ENCODE measurements around the gene MAP3K20.
"Not testable (repeated sequence)": the region's sequence is repeated elsewhere in the genome, so short reads cannot be mapped to it uniquely, and the experiment has no call there.

Gene MAP3K20

DNA sequence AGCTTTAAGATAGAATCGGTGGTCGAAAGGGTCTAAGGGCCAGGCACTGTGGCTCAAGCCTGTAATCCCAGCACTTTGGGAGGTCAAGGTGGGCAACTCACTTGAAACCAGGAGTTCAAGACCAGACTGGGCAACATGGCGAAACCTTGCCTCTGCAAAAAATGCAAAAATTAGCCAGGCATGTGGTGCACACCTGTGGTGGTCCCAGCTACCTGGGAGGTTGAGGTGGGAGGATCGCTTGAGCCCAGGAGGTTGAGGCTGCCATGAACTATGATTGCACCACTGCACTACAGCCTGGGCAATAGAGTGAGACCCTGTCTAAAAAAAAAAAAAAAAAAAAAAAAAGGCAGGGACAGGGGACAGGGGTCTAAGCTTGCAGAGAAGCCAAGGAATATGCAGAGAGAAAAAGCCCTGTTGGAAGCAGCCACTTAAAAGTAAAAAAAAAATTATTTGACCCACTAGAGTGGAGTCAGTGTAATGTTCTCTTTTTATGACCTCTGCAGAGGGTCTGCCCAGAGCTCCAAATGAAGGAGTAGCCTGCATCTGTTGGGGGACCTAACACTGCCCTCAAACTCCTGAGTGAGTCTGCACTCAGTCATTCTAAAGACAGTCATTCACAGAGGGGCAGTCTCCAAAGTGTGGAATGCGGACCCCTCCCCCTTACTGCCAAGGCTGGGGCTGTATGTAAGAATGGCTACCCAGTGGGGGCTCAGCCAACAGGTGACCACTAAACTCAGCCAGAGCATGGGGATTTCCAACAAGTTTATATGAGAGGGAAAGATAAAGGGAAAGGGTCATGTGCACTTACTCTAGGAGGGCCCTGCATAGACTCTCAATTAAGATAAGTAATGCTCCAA lies 160.5 kb downstream of the MAP3K20 start:
- DNase-seq (ENCODE audit: low read depth), result no peak

DNA sequence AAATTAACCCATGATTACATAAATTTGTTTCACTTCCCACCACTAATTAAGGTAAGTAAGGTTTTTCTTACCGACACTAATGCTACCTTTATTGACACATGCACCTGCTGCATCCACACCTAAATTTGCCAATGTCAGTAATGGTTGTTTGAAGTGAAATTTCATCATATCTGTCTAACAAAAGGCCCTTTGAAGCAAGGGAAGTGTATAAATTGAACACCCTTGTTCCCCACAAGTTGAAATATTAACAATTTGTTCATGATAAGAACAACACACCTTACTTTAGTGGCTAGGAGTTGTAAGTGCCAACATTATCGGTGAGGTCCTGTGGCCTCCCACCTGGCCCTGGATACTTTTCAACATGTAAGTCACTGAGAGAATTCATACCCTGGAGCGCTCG lies 162.7 kb downstream of the MAP3K20 start:
- no peak for DNase-seq (ENCODE audit: low read depth)

DNA sequence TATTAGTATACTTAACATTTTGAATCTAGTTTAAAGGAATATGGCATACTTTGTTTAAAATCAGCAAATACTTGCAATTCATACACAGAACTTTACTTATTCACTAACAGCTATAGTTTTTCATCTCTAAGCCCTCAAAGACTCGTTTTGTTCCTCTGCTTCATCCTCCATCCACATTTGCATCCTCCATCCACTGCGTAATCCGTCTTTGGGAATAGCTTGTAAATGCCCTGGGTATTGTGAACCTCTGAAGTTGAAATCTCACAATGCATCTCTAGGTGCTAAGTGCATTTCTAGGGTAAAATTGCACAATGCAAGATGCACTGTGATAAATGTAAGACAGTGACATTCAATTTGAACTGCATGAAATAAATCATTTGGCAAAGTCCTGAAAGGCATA lies 163.2 kb downstream of the MAP3K20 start:
- DNase-seq (ENCODE audit: low read depth), result no peak

DNA sequence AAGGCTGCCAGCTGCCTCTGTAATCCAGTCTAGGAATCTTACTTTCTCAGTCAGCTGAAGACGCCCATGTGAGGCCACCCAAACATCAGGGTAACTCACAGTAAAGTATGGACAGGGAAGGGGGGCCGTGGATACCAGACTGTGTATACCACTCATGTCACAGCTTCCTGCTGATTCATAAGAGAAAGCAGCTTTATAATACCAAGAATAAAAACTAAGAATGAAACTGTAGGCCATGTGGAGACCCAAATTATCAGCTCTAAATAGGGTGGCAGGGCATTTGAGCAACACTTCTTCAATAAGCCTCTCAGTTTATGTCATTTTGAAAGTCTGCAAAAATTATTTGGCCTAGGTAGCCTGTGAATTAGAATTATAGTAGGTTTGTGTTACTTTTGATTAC lies 164.0 kb downstream of the MAP3K20 start:
- no peak for DNase-seq (ENCODE audit: low read depth)

DNA sequence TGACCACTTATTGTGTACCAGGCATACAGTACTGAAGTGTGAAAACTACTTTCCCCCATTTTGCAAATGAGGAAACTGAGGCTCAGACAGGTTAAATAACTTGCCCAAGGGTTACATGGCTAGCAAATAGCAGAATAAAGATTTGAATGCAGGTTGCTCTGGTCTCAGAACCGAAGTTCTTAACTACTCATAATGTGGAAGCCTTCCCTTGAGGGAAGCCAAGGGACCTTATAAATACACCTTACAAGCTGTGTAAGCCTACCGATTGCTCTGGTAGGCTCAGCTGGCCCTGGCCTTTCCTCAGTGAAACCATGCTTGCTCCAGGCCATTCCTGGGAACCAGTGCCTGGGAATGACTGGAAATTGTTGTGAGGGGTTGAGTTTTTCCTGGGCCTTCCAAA lies 164.4 kb downstream of the MAP3K20 start:
- no peak for DNase-seq (ENCODE audit: low read depth)

DNA sequence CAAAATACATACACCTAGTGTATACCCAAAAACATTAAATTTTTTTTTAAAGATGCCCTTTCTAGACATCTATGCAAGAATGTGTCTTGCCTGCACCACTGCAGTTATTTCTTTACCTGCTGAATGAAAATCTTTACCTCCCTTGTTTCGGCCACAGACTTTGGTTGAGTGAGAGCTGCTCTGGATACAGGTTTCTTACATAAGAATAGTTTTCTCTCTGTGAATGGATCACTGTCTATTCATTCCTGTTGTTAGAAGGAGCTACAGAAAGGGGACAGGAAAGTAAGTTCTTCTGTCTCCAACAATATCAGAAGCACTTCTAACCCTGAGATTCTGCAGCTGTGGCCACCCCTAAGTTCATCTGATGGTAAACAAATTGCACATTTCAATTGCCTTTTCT lies 166.0 kb downstream of the MAP3K20 start:
- DNase-seq (ENCODE audit: low read depth), result no peak

DNA sequence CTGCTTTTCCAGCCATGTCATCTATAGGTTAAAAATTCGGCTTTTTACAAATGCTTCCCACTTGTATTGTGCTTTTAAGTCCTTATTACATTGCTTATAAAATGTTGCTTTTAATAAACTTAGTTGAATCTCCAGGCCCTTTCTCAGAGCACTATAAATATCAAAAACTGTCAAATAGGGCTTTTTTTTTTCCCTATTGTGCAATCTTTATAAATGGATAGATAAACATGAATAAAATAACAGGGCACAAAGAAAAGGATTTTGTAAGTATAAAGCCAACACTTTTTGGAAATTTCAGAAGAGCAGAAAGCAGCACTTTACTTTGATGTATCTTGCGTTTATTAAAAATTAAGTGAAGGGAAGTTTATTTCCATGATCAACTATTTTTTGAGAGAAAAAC lies 171.5 kb downstream of the MAP3K20 start:
- no peak for DNase-seq (ENCODE audit: low read depth)

DNA sequence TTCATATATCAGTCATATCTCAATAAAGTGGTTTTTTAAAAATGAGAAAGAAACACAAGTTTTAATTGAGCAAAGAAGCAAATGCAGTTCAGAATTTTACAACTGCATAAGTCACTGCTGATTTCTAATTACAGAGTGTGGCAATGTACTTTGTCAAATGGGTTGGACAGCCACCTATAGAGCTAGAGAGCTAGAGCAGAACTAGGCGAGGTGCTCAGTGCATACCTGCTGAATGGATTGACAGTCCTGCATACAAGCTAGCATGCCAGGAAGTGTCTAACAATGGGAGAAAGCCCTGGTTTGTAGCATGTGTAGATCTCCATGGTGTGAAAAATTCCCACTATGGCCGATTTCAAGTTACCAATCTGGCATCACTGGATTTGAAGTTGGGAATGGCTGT lies 172.7 kb downstream of the MAP3K20 start:
- no peak for DNase-seq (ENCODE audit: low read depth)

DNA sequence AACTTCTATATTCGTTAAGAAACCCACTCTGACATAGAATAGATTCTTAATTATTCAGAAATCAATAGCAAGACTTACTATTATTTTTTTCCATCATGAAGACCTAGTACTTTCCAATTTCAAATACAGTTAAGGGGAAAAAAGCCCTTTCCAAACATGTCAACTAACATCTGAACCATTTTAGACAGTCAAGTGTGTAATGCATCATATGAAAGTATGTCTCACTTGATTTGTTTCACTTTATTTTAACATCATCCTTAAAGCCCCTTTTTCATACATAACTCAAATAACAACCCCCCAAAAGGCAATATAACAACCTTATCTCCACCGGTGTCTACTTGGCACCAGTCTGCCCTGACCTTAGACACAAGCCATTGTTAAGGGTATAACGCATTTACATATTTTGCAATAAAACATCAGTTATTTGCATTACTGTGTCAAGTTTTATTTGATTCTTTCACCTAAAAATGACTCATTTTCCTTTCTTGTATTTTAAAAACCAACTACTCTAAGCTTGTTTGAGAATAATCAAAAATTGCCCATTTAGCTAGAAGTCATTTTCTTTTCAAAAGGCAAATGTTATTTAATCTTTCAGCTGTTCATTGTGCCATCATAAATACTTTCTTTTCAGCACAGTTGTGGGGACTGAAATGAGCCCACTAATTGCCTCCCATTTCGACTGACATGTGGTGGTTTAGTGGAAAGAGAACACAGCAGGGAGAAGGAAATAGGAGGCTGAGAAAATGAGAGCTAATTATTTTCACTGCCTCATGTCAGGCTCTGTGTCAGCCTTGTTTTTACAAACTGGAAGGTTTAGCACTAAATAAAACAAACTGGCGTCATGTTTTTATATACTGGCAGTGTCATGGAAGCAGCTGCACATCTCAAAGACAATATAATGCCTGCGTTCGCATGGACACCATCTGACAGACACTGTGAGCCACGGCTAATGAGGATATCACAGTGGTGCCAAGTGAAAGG lies 174.3 kb downstream of the MAP3K20 start:
- no peak for DNase-seq (ENCODE audit: low read depth)

DNA sequence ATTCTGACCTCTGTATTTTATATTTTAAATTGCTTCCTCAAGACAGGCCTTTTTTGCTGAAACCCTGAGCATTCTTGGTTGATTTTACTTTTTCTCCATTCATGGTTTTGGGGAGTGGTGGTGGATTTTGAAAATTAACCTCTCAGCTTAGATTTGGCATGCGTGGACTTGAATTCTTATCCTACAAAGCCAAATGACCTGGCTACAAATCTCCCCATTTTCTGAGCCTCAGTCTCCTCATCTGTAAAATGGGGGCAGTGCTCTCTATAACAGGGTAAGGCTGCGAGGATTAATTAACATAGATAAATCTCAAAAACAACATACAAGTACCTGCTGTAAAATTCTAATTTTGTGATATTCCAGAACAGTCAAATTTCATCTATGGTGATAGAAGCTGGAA lies 175.6 kb downstream of the MAP3K20 start:
- no peak for DNase-seq (ENCODE audit: low read depth)

DNA sequence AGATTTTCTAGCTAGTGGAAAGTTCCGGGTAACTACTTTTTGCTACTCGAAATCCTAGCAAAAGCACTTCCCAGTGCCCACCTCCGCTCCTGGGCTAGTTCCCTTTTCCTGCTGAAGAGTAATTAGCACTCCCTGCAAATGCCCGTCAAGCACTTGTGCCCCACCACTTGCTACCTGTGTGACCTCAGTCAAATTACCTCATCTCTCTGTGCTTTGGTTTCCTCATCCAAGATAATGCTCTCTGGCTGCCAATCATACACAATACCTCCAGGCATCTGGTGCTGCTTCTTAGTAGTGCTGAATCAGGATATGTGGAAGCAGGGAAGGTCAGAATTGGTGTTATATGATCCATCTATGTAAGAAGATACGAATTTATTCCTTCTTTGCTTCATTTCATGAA lies 176.9 kb downstream of the MAP3K20 start:
- no peak for DNase-seq (ENCODE audit: low read depth)

DNA sequence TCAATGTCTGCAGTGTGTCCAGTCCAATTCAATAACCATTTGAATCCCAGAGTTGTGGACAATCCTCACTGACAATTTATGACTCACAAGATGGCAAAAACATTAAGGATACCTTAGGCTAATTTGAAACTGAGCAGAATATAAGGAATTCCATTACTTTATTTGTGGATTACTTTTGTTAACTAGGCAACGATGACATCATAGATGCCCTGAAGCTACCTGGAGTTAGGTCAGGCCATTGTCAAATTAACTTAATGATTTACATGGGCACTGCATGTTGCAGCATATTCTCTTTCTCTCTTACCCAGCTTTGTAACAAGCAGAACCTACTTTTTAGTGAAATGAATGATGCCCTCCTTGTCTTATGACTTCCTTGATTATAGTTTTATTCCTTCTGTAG lies 179.0 kb downstream of the MAP3K20 start:
- DNase-seq (ENCODE audit: low read depth), result no peak

DNA sequence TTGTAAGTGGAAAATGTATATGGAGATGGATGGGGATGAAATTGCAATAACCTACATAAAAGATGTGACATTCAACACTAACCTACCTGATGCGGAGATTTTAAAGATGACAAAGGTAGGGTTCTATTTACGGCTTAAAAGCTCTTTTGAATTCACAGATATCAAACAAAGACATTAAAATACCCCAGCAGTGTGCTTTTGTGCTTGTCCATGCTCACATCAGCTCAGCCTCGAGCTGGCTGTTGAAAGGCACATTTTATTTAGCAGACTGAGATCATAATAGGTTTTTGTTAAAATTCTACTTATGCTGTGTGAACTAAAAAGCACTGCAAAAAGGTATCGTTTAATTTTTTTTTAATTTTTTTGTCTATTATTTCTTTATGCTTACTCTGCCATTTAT lies 183.1 kb downstream of the MAP3K20 start:
- no peak for DNase-seq (ENCODE audit: low read depth)

DNA sequence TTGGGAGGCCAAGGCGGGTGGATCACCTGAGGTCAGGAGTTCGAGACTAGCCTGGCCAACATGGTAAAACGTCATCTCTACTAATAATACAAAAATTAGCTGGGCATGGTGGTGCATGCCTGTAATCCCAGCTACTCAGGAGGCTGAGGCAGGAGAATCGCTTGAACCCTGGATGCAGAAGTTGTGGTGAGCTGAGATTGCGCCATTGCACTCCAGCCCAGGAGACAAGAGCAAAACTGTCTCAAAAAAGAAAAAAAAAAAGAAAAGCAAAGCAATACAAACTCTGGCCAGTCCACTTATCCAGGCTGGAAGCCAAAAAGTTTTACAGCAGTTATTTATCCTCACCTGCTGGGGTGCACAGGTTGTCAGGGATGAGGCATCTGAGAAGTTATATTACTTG lies 186.7 kb downstream of the MAP3K20 start:
- not testable (repeated sequence) for DNase-seq (ENCODE audit: low read depth)

DNA sequence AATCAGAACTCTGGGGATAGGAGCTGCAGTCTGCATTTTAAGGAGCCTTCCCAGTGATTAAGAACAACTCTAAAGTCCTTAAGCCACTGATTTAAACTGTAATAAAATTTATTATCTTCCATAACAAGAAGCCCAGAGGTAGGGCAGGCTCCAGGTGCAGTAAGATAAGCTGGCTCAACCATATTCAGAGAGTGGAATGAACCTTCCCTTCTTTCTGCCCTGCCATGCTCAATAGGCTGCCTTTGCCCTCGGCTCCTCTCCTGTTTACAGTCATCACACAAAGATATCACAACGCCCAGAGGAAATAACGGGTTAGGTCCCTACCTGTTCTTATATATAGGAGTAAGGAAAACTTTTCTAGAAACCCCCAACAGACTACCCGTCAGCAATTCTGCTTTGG lies 188.5 kb downstream of the MAP3K20 start:
- no peak for DNase-seq (ENCODE audit: low read depth)

DNA sequence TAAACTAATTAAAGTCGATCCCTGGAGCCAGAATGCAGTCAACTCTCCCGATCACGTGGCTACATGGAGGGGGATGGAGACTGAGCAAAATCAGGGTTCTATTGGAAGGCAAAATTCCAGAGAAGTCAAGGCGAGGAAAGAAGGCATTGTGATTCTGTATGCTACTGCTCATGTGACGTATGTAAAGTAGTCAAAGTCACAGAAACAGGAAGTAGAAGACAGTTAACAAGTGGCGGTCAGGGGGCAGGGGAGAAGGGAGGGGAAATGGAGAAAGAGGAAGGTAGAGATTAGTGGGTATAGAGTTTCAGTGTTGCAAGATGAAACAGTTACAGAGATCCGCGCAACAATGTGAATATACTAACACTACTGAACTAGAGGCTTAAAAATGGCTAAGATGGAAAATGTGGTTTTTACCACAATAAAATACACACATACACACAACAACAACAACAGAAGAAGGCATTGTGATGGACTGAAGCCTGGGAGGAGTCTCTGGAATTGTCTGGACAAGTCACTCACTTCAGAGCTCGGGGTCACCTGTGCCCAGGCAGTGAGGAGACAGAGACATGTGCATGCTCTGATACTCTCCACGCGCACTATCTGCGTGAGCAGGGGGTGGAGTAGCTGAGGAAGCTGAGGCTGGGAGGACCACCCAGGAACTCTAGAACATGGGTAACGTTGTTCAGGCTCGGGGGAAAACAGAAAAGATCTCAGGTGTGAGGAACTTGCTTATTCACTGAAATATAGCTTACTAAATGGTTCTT lies 189.1 kb downstream of the MAP3K20 start:
- DNase-seq (ENCODE audit: low read depth), result no peak

DNA sequence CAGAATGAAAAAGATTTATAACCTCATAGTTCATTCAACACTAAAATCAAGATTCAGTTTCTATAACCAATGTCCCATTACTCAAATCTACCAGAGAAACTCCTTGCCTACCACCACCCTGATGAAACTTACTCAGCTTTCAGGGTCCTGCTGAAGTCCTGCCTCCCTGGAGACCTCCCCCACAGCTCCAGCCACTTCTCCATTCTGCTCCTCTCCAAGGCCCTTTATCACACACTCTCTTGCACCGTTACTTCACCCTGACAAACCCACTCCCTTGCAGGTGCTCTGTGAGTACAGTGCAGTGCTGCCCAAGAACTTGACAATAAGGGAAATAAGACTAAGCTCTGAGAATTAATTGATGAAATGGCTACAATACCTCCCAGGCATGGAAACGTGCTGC lies 195.5 kb downstream of the MAP3K20 start:
- no peak for DNase-seq (ENCODE audit: low read depth)

DNA sequence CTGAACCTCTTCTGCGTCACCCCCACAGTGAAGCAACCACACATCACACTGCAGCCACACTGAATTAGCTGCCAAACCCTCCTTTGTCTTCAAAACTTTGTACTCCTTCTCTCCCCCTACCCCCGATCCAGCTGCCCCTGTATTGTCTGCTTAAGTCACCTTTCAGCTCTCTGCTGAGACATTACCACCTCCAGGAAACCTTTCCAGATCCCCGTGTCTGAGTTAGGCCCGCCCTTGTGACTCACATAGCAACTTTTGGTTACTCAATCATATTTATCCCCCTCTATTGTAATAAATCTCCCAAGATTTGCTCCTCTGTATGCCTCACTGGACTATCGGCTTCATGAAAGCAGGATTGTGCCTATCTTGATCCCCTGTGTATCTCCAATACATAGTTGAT lies 196.2 kb downstream of the MAP3K20 start:
- no peak for DNase-seq (ENCODE audit: low read depth)

DNA sequence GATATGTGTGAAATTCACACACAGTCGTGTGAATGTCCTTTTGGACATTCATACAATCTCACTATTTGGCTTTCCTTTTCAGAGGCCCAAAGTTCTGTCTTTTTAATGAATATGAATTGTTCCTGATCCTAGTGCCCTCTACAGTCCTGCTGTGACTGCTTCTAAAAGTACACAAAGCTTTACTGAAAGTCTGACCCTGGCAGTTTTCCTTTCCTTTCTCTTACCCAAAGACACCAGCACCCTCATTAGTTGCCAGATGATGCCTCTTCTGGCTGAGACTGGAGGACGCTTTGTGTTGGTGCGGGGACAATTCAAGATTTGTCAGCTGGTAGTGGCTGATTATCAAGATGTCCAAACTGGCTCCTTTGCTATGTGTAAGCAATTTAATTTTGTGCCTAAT lies 197.2 kb downstream of the MAP3K20 start:
- no peak for DNase-seq (ENCODE audit: low read depth)

DNA sequence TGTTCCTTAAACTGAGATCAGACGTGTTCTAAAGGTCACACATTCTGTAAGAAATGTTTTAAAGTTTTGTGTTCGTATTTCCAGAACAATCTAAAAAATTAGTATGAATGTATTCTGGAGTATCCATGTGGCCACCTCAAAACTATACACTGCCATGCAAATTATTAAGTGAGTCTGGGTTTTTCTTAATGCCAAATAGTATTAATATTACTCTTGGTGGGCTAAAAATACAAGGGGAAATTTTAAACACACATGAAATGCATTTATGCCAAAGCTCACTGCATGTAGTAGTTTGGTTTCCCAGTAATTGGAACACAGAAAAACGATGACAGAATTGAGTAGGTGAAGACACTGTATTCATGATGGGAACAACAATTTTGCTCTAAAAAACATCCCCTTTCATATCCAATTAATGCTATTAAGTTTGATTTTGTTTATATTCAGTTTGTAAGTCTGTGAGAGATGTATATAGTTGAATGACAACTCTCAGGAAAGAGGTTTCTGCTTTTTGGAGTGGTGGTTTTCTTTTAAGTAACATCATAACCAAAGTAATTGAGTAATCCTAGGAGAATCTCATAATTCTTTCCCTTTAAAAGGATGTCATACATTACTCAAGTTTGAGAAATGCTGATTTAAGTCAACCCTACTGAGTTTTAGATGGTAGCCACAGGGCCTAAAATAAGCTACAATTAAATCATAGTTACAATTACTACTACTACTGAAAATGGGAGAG lies 203.3 kb downstream of the MAP3K20 start:
- DNase-seq (ENCODE audit: low read depth), result peak; percentile 10

DNA sequence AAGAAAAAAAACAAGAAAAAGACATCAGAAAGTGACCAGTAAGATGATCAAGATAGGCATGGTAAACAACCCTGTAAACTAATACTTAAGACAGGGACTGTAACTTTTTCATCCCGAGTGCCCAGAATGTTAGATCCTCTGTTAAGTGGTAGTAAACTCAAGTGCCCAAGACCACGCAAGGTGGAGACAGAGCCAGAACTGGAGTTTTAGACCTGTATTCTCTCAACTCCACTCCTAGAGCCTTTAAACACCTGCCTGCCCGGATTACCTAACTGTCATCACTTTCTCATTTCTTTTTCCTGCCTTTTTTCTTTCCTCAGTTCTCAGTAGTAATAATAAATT lies 203.9 kb downstream of the MAP3K20 start:
- no peak for DNase-seq (ENCODE audit: low read depth)

DNA sequence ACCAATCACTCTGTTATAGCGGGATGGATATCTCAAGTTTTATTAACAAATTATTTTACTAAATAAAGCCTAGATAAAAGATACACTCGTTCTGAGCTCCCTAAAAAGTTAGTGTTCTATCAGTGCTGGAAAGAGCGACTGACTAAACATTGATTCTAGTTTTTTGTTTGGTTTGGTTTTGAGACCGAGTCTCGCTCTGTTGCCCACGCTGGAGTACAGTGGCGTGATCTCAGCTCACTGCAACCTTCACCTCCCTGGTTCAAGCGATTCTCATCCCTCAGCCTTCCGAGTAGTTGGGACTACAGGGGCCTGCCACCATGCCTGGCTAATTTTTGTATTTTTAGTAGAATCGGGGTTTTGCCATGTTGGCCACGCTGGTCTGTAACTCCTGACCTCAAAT lies 205.2 kb downstream of the MAP3K20 start:
- no peak for DNase-seq (ENCODE audit: low read depth)
